Hepatocyte (in vitro differentiated cells): Measurements from ENCODE around the gene MRPL1. TPM values are rescaled to one million over a fixed set of nuclear protein-coding genes. Genes with fewer than 3 reads are reported as not detected.

Source experiments
- DNase-seq: peaks from one replicate; pipeline ENCODE4 v3.0.0-alpha.2; 2016; ENCODE audit warnings: low spot score
- H2AFZ ChIP-seq: fragments of 200-600 bp; sonication (generic); 2 replicates; pipeline ENCODE4 v1.6.0; 2016; ENCODE audit warnings: antibody characterized with exemption, mild to moderate bottlenecking
- H3K27ac ChIP-seq: fragments of 200-600 bp; sonication (generic); 2 replicates; pipeline ENCODE4 v1.5.1; 2016; ENCODE audit warnings: mild to moderate bottlenecking
- H3K27me3 ChIP-seq: fragments of 200-600 bp; sonication (generic); 2 replicates; pipeline ENCODE4 v1.6.1; 2016
- H3K36me3 ChIP-seq: fragments of 200-600 bp; sonication (generic); replicated peaks from 2 replicates; pipeline ENCODE4 v1.5.1; 2016; ENCODE audit warnings: low read depth; ENCODE audit not compliant: insufficient read depth
- H3K4me1 ChIP-seq: fragments of 200-600 bp; sonication (generic); 2 replicates; pipeline ENCODE4 v1.5.1; 2016; ENCODE audit warnings: mild to moderate bottlenecking, moderate library complexity; ENCODE audit not compliant: insufficient read depth
- H3K4me2 ChIP-seq: fragments of 200-600 bp; sonication (generic); 2 replicates; pipeline ENCODE4 v1.6.0; 2016
- H3K4me3 ChIP-seq: fragments of 200-600 bp; sonication (generic); 2 replicates; pipeline ENCODE4 v1.5.1; 2016; ENCODE audit warnings: mild to moderate bottlenecking
- H3K79me2 ChIP-seq: fragments of 200-600 bp; sonication (generic); 2 replicates; pipeline ENCODE4 v1.6.0; 2017; ENCODE audit warnings: mild to moderate bottlenecking
- H3K9me2 ChIP-seq: fragments of 200-600 bp; sonication (generic); replicated peaks from 2 replicates; pipeline ENCODE4 v1.6.0; 2017; ENCODE audit warnings: mild to moderate bottlenecking; ENCODE audit not compliant: insufficient read depth
- H3K9me3 ChIP-seq: fragments of 200-600 bp; sonication (generic); 2 replicates; pipeline ENCODE4 v1.5.1; 2016; ENCODE audit warnings: low read depth, mild to moderate bottlenecking
- H4K20me1 ChIP-seq: fragments of 200-600 bp; sonication (generic); 2 replicates; pipeline ENCODE4 v1.6.0; 2016; ENCODE audit warnings: mild to moderate bottlenecking; ENCODE audit not compliant: insufficient read depth, poor library complexity, severe bottlenecking
- EZH2 ChIP-seq: fragments of 200-600 bp; sonication (generic); IDR thresholded peaks from 2 replicates; pipeline ENCODE4 v1.6.1; 2016; ENCODE audit warnings: antibody characterized with exemption, mild to moderate bottlenecking, borderline replicate concordance
- EZH2phosphoT487 ChIP-seq: fragments of 200-600 bp; sonication (generic); IDR thresholded peaks from one replicate; pipeline ENCODE4 v1.6.1; 2018; ENCODE audit warnings: antibody characterized with exemption, mild to moderate bottlenecking, low read depth, moderate library complexity; ENCODE audit not compliant: unreplicated experiment, severe bottlenecking
- WGBS: methylation state at CpG from one replicate; pipeline ENCODE4 v1.1.6; 2016; ENCODE audit warnings: low lambda C conversion rate; ENCODE audit errors: missing lambda C conversion rate; 5-methylcytosine and 5-hydroxymethylcytosine counted together
- polyA plus RNA-seq: library from polyadenylated mRNA; unstranded; fragments of >200 nt; fragmentation: Nextera tagmentation; extraction: Ambion mirVana; gene quantifications from 2 replicates; pipeline ENCODE4 v1.2.1, GENCODE V29; 2016
- total RNA-seq: library from RNA; depleted of rRNA; stranded (reverse); fragments of >200 nt; gene quantifications from 2 replicates; pipeline ENCODE4 v1.2.3, GENCODE V29; 2014
- TF ChIP-seq, protein P1 (sequence below): fragments of 200-600 bp; sonication (generic); IDR thresholded peaks from 2 replicates; pipeline ENCODE4 v1.5.1; 2016; ENCODE audit warnings: antibody characterized with exemption, mild to moderate bottlenecking; ENCODE audit not compliant: poor library complexity

Gene MRPL1
- total and polyA plus RNA-seq, 2 experiments from 2014 or later: 19.6 to 27.2 TPM

DNA sequence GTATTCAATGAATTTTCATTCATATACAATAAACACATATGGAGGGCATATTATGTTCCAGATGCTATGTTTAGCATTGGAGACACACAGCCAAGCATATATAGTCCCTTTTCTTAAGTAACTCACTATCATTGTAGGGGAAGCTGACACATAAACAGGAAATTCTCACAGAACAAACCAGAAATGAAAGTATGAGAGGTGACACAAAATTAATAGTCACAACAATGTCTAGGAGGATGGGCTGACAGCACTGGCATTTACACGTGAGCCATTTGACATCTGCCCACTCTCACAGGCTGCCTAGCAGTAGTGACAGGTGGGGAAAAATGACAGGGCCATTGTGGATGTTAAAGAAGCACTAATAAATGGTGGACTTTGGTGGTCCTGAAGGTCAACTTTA is 40.9 kb upstream of the MRPL1 start:
- H3K4me2 ChIP-seq: no peak overlapping the region
- no peak for DNase-seq
- H3K27ac ChIP-seq: no peak overlapping the region

GRCh38 chr4:77826275-77826674 is 36.4 kb upstream of the MRPL1 start:
- no peak for DNase-seq
- Histone ChIP-seq H2AFZ (no peak overlapping the region), H3K27me3 (peaks cover 3% of the 10 kb centered on the region), H3K27ac (no peak overlapping the region), H3K79me2 (no peaks in the 10 kb centered on the region), H3K4me2 (no peak overlapping the region), H3K9me2 (no peaks in the 10 kb centered on the region), H3K4me3 (no peak overlapping the region), H3K4me1 (peaks cover 2% of the 10 kb centered on the region), H3K9me3 (no peaks in the 10 kb centered on the region), H3K36me3 (no peaks in the 10 kb centered on the region), H4K20me1 (no peaks in the 10 kb centered on the region)
- WGBS: 83% methylated on average over 6 of the region's 6 CpGs
- TF ChIP-seq EZH2 (no peak), EZH2phosphoT487 (no peak)
- TF ChIP-seq, protein P1, sequence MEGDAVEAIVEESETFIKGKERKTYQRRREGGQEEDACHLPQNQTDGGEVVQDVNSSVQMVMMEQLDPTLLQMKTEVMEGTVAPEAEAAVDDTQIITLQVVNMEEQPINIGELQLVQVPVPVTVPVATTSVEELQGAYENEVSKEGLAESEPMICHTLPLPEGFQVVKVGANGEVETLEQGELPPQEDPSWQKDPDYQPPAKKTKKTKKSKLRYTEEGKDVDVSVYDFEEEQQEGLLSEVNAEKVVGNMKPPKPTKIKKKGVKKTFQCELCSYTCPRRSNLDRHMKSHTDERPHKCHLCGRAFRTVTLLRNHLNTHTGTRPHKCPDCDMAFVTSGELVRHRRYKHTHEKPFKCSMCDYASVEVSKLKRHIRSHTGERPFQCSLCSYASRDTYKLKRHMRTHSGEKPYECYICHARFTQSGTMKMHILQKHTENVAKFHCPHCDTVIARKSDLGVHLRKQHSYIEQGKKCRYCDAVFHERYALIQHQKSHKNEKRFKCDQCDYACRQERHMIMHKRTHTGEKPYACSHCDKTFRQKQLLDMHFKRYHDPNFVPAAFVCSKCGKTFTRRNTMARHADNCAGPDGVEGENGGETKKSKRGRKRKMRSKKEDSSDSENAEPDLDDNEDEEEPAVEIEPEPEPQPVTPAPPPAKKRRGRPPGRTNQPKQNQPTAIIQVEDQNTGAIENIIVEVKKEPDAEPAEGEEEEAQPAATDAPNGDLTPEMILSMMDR: no peak

More for the DNA sequence above, 40.9 kb upstream of the MRPL1 start:
- H3K4me1 ChIP-seq: peaks cover 9% of the 10 kb centered on the region
- no peaks in the 10 kb centered on the region for H3K9me2 ChIP-seq
- no peaks in the 10 kb centered on the region for H3K27me3 ChIP-seq
- H3K9me3 ChIP-seq: no peaks in the 10 kb centered on the region
- TF ChIP-seq EZH2 (no peak), EZH2phosphoT487 (no peak)
- TF ChIP-seq, protein P1: no peak
- no peak overlapping the region for H2AFZ ChIP-seq
- no peak overlapping the region for H3K4me3 ChIP-seq
- no peaks in the 10 kb centered on the region for H3K36me3 ChIP-seq
- 86% methylated on average over 1 of the region's 1 CpG for WGBS
- peaks cover 8% of the 10 kb centered on the region for H4K20me1 ChIP-seq
- peaks cover 11% of the 10 kb centered on the region for H3K79me2 ChIP-seq

DNA sequence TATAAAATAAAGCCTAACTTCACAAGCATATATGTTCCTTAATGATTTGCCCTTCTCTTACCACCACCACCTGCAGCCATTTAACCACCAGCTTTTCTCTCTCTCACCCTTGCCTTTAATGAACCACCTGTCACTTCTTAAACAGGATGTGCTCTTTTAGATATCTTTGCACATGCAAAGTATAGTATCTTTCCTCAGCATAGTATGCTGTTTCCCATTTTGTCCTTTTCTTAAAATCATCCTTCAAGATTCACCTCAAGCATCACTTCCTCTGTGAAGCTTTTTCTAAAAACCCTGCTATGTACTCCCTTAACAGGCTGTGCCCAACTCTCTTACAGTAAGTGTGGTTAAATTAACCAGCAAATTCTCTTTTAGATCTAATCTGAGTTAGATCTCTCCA is 35.3 kb upstream of the MRPL1 start:
- no peak for TF ChIP-seq EZH2
- no peak for TF ChIP-seq EZH2phosphoT487
- TF ChIP-seq, protein P1: no peak
- Histone ChIP-seq H3K79me2 (no peaks in the 10 kb centered on the region), H3K4me1 (no peaks in the 10 kb centered on the region), H3K4me2 (no peak overlapping the region), H3K27ac (no peak overlapping the region), H3K27me3 (peaks cover 3% of the 10 kb centered on the region), H3K4me3 (no peak overlapping the region), H3K36me3 (no peaks in the 10 kb centered on the region), H3K9me3 (no peaks in the 10 kb centered on the region), H4K20me1 (no peaks in the 10 kb centered on the region), H2AFZ (no peak overlapping the region), H3K9me2 (no peaks in the 10 kb centered on the region)
- no peak for DNase-seq

GRCh38 chr4:77833126-77833724 is 29.4 kb upstream of the MRPL1 start:
- no peak for DNase-seq
- Histone ChIP-seq H3K79me2 (no peaks in the 10 kb centered on the region), H3K27ac (peak overlapping the region; percentile 12), H3K4me2 (no peak overlapping the region), H3K4me1 (no peaks in the 10 kb centered on the region), H3K9me2 (no peaks in the 10 kb centered on the region), H3K36me3 (no peaks in the 10 kb centered on the region), H4K20me1 (no peaks in the 10 kb centered on the region), H2AFZ (no peak overlapping the region), H3K9me3 (no peaks in the 10 kb centered on the region), H3K27me3 (no peaks in the 10 kb centered on the region), H3K4me3 (no peak overlapping the region)
- WGBS: 74% methylated on average over 2 of the region's 2 CpGs
- no peak for TF ChIP-seq EZH2phosphoT487
- TF ChIP-seq, protein P1: no peak
- no peak for TF ChIP-seq EZH2
